Measurements from ENCODE around the gene PER1. TPM values are rescaled to one million over a fixed set of nuclear protein-coding genes. Genes with fewer than 3 reads are reported as not detected.

PER1 gene
- total RNA-seq, 4 donors from 2014 or later: 20.0 to 396 (median 163) TPM

- no peak for TF ChIP-seq POLR2A (IDR thresholded peaks at IDR 0.05)
- TF ChIP-seq CTCF (IDR thresholded peaks at IDR 0.05): no peak
- intact Hi-C loops (cut with DNase I; ENCODE audit: low total_unique reads): no loop called here
Measured at GRCh38 chr17:8104911-8105310, 47.3 kb downstream of the PER1 start.

GRCh38 chr17:8103549-8103948 lies 48.7 kb downstream of the PER1 start:
- H3K36me3 ChIP-seq: no peaks in the 10 kb centered on the region
- no peak overlapping the region for H3K4me3 ChIP-seq
- TF ChIP-seq POLR2A (IDR thresholded peaks at IDR 0.05) (no peak), CTCF (IDR thresholded peaks at IDR 0.05) (no peak)
- no peak overlapping the region for H3K27ac ChIP-seq
- no peaks in the 10 kb centered on the region for H3K27me3 ChIP-seq
- intact Hi-C loops (cut with DNase I; ENCODE audit: low total_unique reads): no loop called here
- H3K4me1 ChIP-seq: no peaks in the 10 kb centered on the region
- DNase-seq: no peak
- no peaks in the 10 kb centered on the region for H3K9me3 ChIP-seq

More at GRCh38 chr17:8104911-8105310, 47.3 kb downstream of the PER1 start:
- Histone ChIP-seq H3K4me1 (peaks cover 0 to 2% of the 10 kb centered on the region in 2 donors), H3K27me3 (peaks cover 0 to 4% of the 10 kb centered on the region in 2 donors), H3K27ac (no peak overlapping the region), H3K36me3 (no peaks in the 10 kb centered on the region), H3K4me3 (no peak overlapping the region), H3K9me3 (no peaks in the 10 kb centered on the region)
- DNase-seq: no peak

- Histone ChIP-seq H3K27me3 (no peaks in the 10 kb centered on the region), H3K4me3 (no peak overlapping the region), H3K27ac (no peak overlapping the region), H3K9me3 (no peaks in the 10 kb centered on the region), H3K4me1 (no peaks in the 10 kb centered on the region), H3K36me3 (no peaks in the 10 kb centered on the region)
- TF ChIP-seq CTCF (IDR thresholded peaks at IDR 0.05): no peak
- no peak for TF ChIP-seq POLR2A (IDR thresholded peaks at IDR 0.05)
- no peak for DNase-seq
- intact Hi-C loops (cut with DNase I; ENCODE audit: low total_unique reads): no loop called here
Measured at GRCh38 chr17:8101721-8102120, 50.5 kb downstream of the PER1 start.

- Histone ChIP-seq H3K4me3 (no peak overlapping the region), H3K27me3 (no peaks in the 10 kb centered on the region), H3K9me3 (no peaks in the 10 kb centered on the region), H3K36me3 (no peaks in the 10 kb centered on the region), H3K27ac (no peak overlapping the region), H3K4me1 (no peaks in the 10 kb centered on the region)
- no peak for DNase-seq
- TF ChIP-seq POLR2A (IDR thresholded peaks at IDR 0.05) (no peak), CTCF (IDR thresholded peaks at IDR 0.05) (no peak)
- intact Hi-C loops (cut with DNase I; ENCODE audit: low total_unique reads): no loop called here
Measured at GRCh38 chr17:8100763-8101162, 51.4 kb downstream of the PER1 start.

- no peaks in the 10 kb centered on the region for H3K4me1 ChIP-seq
- no peak overlapping the region for H3K27ac ChIP-seq
- H3K36me3 ChIP-seq: no peaks in the 10 kb centered on the region
- no peak overlapping the region for H3K4me3 ChIP-seq
- no peaks in the 10 kb centered on the region for H3K27me3 ChIP-seq
- DNase-seq: no peak
- no peaks in the 10 kb centered on the region for H3K9me3 ChIP-seq
- intact Hi-C loops (cut with DNase I; ENCODE audit: low total_unique reads): no loop called here
- no peak for TF ChIP-seq CTCF (IDR thresholded peaks at IDR 0.05)
- no peak for TF ChIP-seq POLR2A (IDR thresholded peaks at IDR 0.05)
Measured at GRCh38 chr17:8100111-8100510, 52.1 kb downstream of the PER1 start.
